Loucy (cell line): ENCODE measurements around the gene GHITM.

Experiments
- H2AFZ ChIP-seq: fragments of 200-600 bp; sonication (generic); 2 replicates; pipeline ENCODE4 v1.6.0; 2016; ENCODE audit warnings: antibody characterized with exemption, mild to moderate bottlenecking, low read length, moderate library complexity
- H3F3A ChIP-seq: fragments of 200-600 bp; 2 replicates; pipeline ENCODE4 v1.6.0; 2016; ENCODE audit warnings: antibody characterized with exemption, low read depth, mild to moderate bottlenecking
- H3K27me3 ChIP-seq: fragments of 200-600 bp; sonication (generic); 2 replicates; pipeline ENCODE4 v1.6.1; 2014; ENCODE audit warnings: low read length, mild to moderate bottlenecking; ENCODE audit not compliant: insufficient read depth, poor library complexity, severe bottlenecking
- H3K36me3 ChIP-seq: fragments of 200-600 bp; sonication (generic); 2 replicates; pipeline ENCODE4 v1.6.1; 2016; ENCODE audit warnings: low read length; ENCODE audit not compliant: insufficient read depth
- H3K4me1 ChIP-seq: fragments of 200-600 bp; sonication (generic); 2 replicates; pipeline ENCODE4 v1.5.1; 2014; ENCODE audit warnings: low read length, mild to moderate bottlenecking; ENCODE audit not compliant: insufficient read depth, poor library complexity, severe bottlenecking
- H3K4me2 ChIP-seq: fragments of 200-600 bp; sonication (generic); 2 replicates; pipeline ENCODE4 v1.6.0; 2014; ENCODE audit warnings: antibody characterized with exemption, low read length, low read depth, mild to moderate bottlenecking; ENCODE audit not compliant: poor library complexity, severe bottlenecking
- H3K4me3 ChIP-seq: fragments of 200-600 bp; sonication (generic); 2 replicates; pipeline ENCODE4 v1.5.1; 2014; ENCODE audit warnings: low read length, mild to moderate bottlenecking, mixed read lengths; ENCODE audit not compliant: poor library complexity, severe bottlenecking
- H3K79me2 ChIP-seq: fragments of 200-600 bp; sonication (generic); 2 replicates; pipeline ENCODE4 v1.6.1; 2014; ENCODE audit warnings: low read length; ENCODE audit not compliant: insufficient read depth
- H3K9ac ChIP-seq: fragments of 200-600 bp; sonication (generic); 2 replicates; pipeline ENCODE4 v1.6.0; 2014; ENCODE audit warnings: mild to moderate bottlenecking, low read depth, low read length, moderate library complexity; ENCODE audit not compliant: poor library complexity, severe bottlenecking
- H3K9me2 ChIP-seq: fragments of 200-600 bp; sonication (generic); replicated peaks from 2 replicates; pipeline ENCODE4 v1.6.1; 2016; ENCODE audit warnings: low read depth, low read length, mixed read lengths
- H3K9me3 ChIP-seq: fragments of 200-600 bp; sonication (generic); 2 replicates; pipeline ENCODE4 v1.6.1; 2014; ENCODE audit warnings: mild to moderate bottlenecking, antibody characterized with exemption, low read length, low read depth; ENCODE audit not compliant: insufficient read depth
- H4K20me1 ChIP-seq: fragments of 200-600 bp; sonication (generic); 2 replicates; pipeline ENCODE4 v1.6.0; 2014; ENCODE audit warnings: antibody characterized with exemption, low read length, mild to moderate bottlenecking; ENCODE audit not compliant: insufficient read depth, poor library complexity, severe bottlenecking
- CTCF ChIP-seq: fragments of 200-600 bp; sonication (generic); conservative IDR thresholded peaks from 2 replicates; pipeline ENCODE4 v1.5.1; 2014; ENCODE audit warnings: mild to moderate bottlenecking, antibody characterized with exemption, low read length
- EZH2phosphoT487 ChIP-seq: fragments of 200-600 bp; IDR thresholded peaks from 2 replicates; pipeline ENCODE4 v1.6.1; 2018; ENCODE audit warnings: antibody characterized with exemption, mild to moderate bottlenecking, moderate library complexity, borderline replicate concordance

GHITM gene

DNA sequence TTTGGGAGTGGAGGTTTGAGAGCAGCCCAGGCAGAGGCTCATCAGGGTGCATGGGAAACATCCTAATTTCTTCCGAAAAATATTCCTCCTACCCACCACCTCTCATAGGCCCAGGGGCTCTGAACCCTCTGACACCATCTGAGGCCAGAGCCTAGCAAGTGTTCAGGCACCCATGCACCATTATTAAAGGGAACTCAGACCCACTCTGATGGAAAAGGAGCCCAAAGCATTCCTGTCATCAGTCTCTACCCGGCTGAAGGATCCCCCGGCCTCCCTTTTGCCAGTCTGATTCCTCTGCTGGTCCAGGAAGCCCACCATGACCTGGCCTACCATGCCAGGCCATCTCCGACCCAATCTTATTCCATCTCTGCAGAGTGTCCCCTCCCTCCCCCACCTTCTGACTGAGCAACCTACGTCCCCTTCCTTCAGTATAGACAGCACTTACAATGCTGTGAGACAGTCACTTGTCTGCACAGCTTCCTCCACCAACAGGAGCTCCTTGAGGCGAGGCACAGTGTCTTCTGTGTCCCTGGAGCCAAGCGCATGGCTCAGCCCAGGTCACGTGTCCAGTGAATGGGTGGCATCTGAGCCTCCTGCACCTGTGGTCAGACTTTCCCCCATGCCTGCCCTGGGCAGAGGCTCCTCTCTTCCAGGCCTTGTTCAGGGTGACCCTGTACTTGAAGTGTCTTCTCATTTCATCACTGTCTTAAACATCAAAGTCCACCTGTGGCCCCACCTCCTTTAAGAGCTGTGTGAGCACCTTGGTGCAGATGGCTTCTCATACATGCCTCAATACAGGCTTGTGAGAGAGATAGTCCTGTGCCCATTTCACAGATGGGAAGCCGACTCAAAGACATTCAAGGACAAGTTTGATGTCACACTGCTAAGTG is 33.4 kb downstream of the GHITM start:
- H3K4me3 ChIP-seq = no peak overlapping the region
- no peak overlapping the region for H3K9ac ChIP-seq

GRCh38 chr10:84173501-84173929 is 34.2 kb downstream of the GHITM start, which contains the start of gene GPR15LG:
Gene GPR15LG (plus strand): TSS chr10:84173801. CDS start chr10:84173852, 51 bp downstream.
- Histone ChIP-seq H3K9me3 (no peaks in the 10 kb centered on the region), H3K4me3 (no peak within 1 kb of the TSS), H3K79me2 (no peaks in the 10 kb centered on the region), H3K9me2 (no peaks in the 10 kb centered on the region), H3K27me3 (no peaks in the 10 kb centered on the region), H3K9ac (no peak within 1 kb of the TSS), H4K20me1 (no peaks in the 10 kb centered on the region), H3K4me1 (peaks cover 3% of the 10 kb centered on the region), H3K4me2 (no peak within 1 kb of the TSS), H3K36me3 (no peaks in the 10 kb centered on the region), H2AFZ (no peak within 1 kb of the TSS), H3F3A (no peaks in the 10 kb centered on the region)
- TF ChIP-seq CTCF (no peak), EZH2phosphoT487 (no peak)

More for the DNA sequence above, 33.4 kb downstream of the GHITM start:
- H3K9me2 ChIP-seq = no peaks in the 10 kb centered on the region
- H3K4me1 ChIP-seq = peaks cover 3% of the 10 kb centered on the region
- no peaks in the 10 kb centered on the region for H3F3A ChIP-seq
- no peaks in the 10 kb centered on the region for H3K27me3 ChIP-seq
- H2AFZ ChIP-seq = no peak overlapping the region
- H3K4me2 ChIP-seq = no peak overlapping the region
- TF ChIP-seq EZH2phosphoT487 (no peak), CTCF (no peak)
- H4K20me1 ChIP-seq = no peaks in the 10 kb centered on the region
- no peaks in the 10 kb centered on the region for H3K9me3 ChIP-seq
- no peaks in the 10 kb centered on the region for H3K36me3 ChIP-seq
- no peaks in the 10 kb centered on the region for H3K79me2 ChIP-seq

- TF ChIP-seq EZH2phosphoT487 (no peak), CTCF (no peak)
Measured at GRCh38 chr10:84175436-84175835, 36.1 kb downstream of the GHITM start.

More at GRCh38 chr10:84175436-84175835, 36.1 kb downstream of the GHITM start:
- no peaks in the 10 kb centered on the region for H3F3A ChIP-seq
- H3K36me3 ChIP-seq = no peaks in the 10 kb centered on the region
- no peaks in the 10 kb centered on the region for H3K9me2 ChIP-seq
- H3K79me2 ChIP-seq = no peaks in the 10 kb centered on the region
- H3K9ac ChIP-seq = no peak overlapping the region
- no peaks in the 10 kb centered on the region for H4K20me1 ChIP-seq
- H3K9me3 ChIP-seq = no peaks in the 10 kb centered on the region
- H3K4me2 ChIP-seq = no peak overlapping the region
- H2AFZ ChIP-seq = no peak overlapping the region
- peaks cover 3% of the 10 kb centered on the region for H3K4me1 ChIP-seq
- no peaks in the 10 kb centered on the region for H3K27me3 ChIP-seq
- no peak overlapping the region for H3K4me3 ChIP-seq
